ENCODE data around the gene APBA1. TPM values are rescaled to one million over a fixed set of nuclear protein-coding genes. Genes with fewer than 3 reads are reported as not detected.

APBA1 gene
- total RNA-seq = 4.3 TPM
- long read RNA-seq, partial matches to known transcripts = 0 of 4 reads
- long read RNA-seq, other reads (novel, unspliced or antisense) = 4 of 4 reads

- H3K9me3 ChIP-seq = no peaks in the 10 kb centered on the region
- TF ChIP-seq CTCF (IDR thresholded peaks at IDR 0.05) = no peak
- H3K4me1 ChIP-seq = peaks cover 13% of the 10 kb centered on the region
- H3K4me3 ChIP-seq = peak within 1 kb of the TSS; percentile 91
- no peaks in the 10 kb centered on the region for H3K27me3 ChIP-seq (ENCODE audit: low read depth)
- intact Hi-C loops (cut with DNase I) = no loop called here
- H3K27ac ChIP-seq = peak within 1 kb of the TSS; percentile 80
- no peaks in the 10 kb centered on the region for H3K36me3 ChIP-seq
- DNase-seq (peak; percentile 73), ATAC-seq (peak; percentile 74 to 85)
Observed at GRCh38 chr9:69671879-69672595, at the start of gene APBA1. TSS of gene APBA1 (minus strand) at chr9:69672371.

GRCh38 chr9:69719983-69720382, 47.8 kb upstream of the APBA1 start:
- Histone ChIP-seq H3K36me3 (peaks cover 61% of the 10 kb centered on the region), H3K4me1 (no peaks in the 10 kb centered on the region), H3K9me3 (no peaks in the 10 kb centered on the region), H3K4me3 (no peak overlapping the region), H3K27ac (no peak overlapping the region), H3K27me3 (ENCODE audit: low read depth) (no peaks in the 10 kb centered on the region)
- no peak for TF ChIP-seq CTCF (IDR thresholded peaks at IDR 0.05)
- DNase-seq (no peak), ATAC-seq (no peak)
- intact Hi-C loops (cut with DNase I) = no loop called here

GRCh38 chr9:69719367-69719766, 47.2 kb upstream of the APBA1 start:
- H3K4me1 ChIP-seq = no peaks in the 10 kb centered on the region
- ATAC-seq = no peak
- no peaks in the 10 kb centered on the region for H3K9me3 ChIP-seq
- peaks cover 55% of the 10 kb centered on the region for H3K36me3 ChIP-seq
- H3K4me3 ChIP-seq = no peak overlapping the region
- intact Hi-C loops (cut with DNase I) = no loop called here
- H3K27ac ChIP-seq = no peak overlapping the region
- no peaks in the 10 kb centered on the region for H3K27me3 ChIP-seq (ENCODE audit: low read depth)
- TF ChIP-seq CTCF (IDR thresholded peaks at IDR 0.05) = no peak
- DNase-seq = no peak

- Histone ChIP-seq H3K27me3 (ENCODE audit: low read depth) (no peaks in the 10 kb centered on the region), H3K27ac (no peak overlapping the region), H3K4me3 (no peak overlapping the region), H3K36me3 (peaks cover 49% of the 10 kb centered on the region), H3K9me3 (no peaks in the 10 kb centered on the region), H3K4me1 (no peaks in the 10 kb centered on the region)
- no peak for ATAC-seq
- intact Hi-C loops (cut with DNase I) = no loop called here
- TF ChIP-seq CTCF (IDR thresholded peaks at IDR 0.05) = no peak
- DNase-seq = no peak
Observed at GRCh38 chr9:69718218-69718617, 46.0 kb upstream of the APBA1 start.

- no peaks in the 10 kb centered on the region for H3K4me1 ChIP-seq
- intact Hi-C loops (cut with DNase I) = no loop called here
- ATAC-seq (no peak), DNase-seq (no peak)
- peaks cover 40% of the 10 kb centered on the region for H3K36me3 ChIP-seq
- H3K27me3 ChIP-seq (ENCODE audit: low read depth) = no peaks in the 10 kb centered on the region
- H3K9me3 ChIP-seq = no peaks in the 10 kb centered on the region
- TF ChIP-seq CTCF (IDR thresholded peaks at IDR 0.05) = no peak
- H3K27ac ChIP-seq = no peak overlapping the region
- H3K4me3 ChIP-seq = no peak overlapping the region
Observed at GRCh38 chr9:69715825-69716224, 43.7 kb upstream of the APBA1 start.
